Lower lobe of right lung (tissue), 2 donors: ENCODE measurements around the gene SAMD15. TPM values are rescaled to one million over a fixed set of nuclear protein-coding genes. Genes with fewer than 3 reads are reported as not detected.
"Not testable (repeated sequence)": the region's sequence is repeated elsewhere in the genome, so short reads cannot be mapped to it uniquely, and the experiment has no call there.

ENCODE experiments used
- ATAC-seq, 2 donors: fragments of 200-7000 bp; cut with Tn5 transposase; one replicate each; pipeline ENCODE4 v1.9.1; 2020 to 2022; ENCODE audit warnings: mild to moderate bottlenecking in 2 of 2, moderate library complexity in 2 of 2
- DNase-seq: peaks from one replicate; pipeline ENCODE4 v3.0.0-alpha.2; 2020
- H3K27ac ChIP-seq: fragments of 200-600 bp; one replicate; pipeline ENCODE4 v1.8.0; 2022
- H3K27me3 ChIP-seq: fragments of 200-600 bp; one replicate; pipeline ENCODE4 v1.8.0; 2022; ENCODE audit warnings: low read depth
- H3K36me3 ChIP-seq: fragments of 200-600 bp; one replicate; pipeline ENCODE4 v1.8.0; 2022; ENCODE audit warnings: mild to moderate bottlenecking
- H3K4me1 ChIP-seq: fragments of 200-600 bp; one replicate; pipeline ENCODE4 v1.8.0; 2022
- H3K4me3 ChIP-seq: fragments of 200-600 bp; one replicate; pipeline ENCODE4 v1.8.0; 2022; ENCODE audit warnings: mild to moderate bottlenecking
- H3K9me3 ChIP-seq: fragments of 200-600 bp; one replicate; pipeline ENCODE4 v1.8.0; 2022
- CTCF ChIP-seq: fragments of 200-600 bp; IDR thresholded peaks from one replicate; pipeline ENCODE4 v1.8.0; 2022; ENCODE audit warnings: antibody characterized with exemption, mild to moderate bottlenecking
- intact Hi-C: fragments of 100-400 bp; cut with DNase I; formaldehyde crosslinking; loops from one replicate; pipeline ENCODE4 v1.11.0; 2022
- long read RNA-seq: library from polyadenylated mRNA; unstranded; transcript quantifications from one replicate; pipeline ENCODE4 v2.0.0, GENCODE V29; 2021
- total RNA-seq: library from RNA; stranded (reverse); fragmentation: NEBNext Ultra II Directional; extraction: Animal tissue kit (Norgen Biotek cat#: 25700); gene quantifications from one replicate; pipeline ENCODE4 v1.2.1, GENCODE V29; 2021
- donor health status: DM: no; HTN: yes; CAD: no; lungs with severe emphysema.

The SAMD15 gene
- 2.8 TPM for total RNA-seq
- long read RNA-seq, partial matches to known transcripts = 0 of 4 reads
- long read RNA-seq, other reads (novel, unspliced or antisense) = 2 of 4 reads

- peak; percentile 48 for TF ChIP-seq CTCF
- peaks cover 16% of the 10 kb centered on the region for H3K4me1 ChIP-seq
- H3K4me3 ChIP-seq = peak within 1 kb of the TSS; percentile 94
- H3K27ac ChIP-seq = peak within 1 kb of the TSS; percentile 88
- intact Hi-C loops = no loop called here
- ATAC-seq = peak; percentile 98 to 99
- peak; percentile 92 for DNase-seq
- no peaks in the 10 kb centered on the region for H3K9me3 ChIP-seq
- no peaks in the 10 kb centered on the region for H3K36me3 ChIP-seq
- H3K27me3 ChIP-seq = no peaks in the 10 kb centered on the region
Observed at GRCh38 chr14:77376771-77377501, at the start of gene SAMD15, which contains the start of gene TMED8. SAMD15 (plus strand) TSS chr14:77377379; CDS start chr14:77377419, 40 bp downstream. TMED8 (minus strand) TSS chr14:77377094; CDS start chr14:77377053, 41 bp downstream.

- no peak for DNase-seq
- Histone ChIP-seq H3K27me3 (no peaks in the 10 kb centered on the region), H3K4me3 (no peak overlapping the region), H3K9me3 (no peaks in the 10 kb centered on the region), H3K27ac (no peak overlapping the region), H3K4me1 (no peaks in the 10 kb centered on the region), H3K36me3 (no peaks in the 10 kb centered on the region)
- no peak for ATAC-seq
- intact Hi-C loops = no loop called here
- no peak for TF ChIP-seq CTCF
Observed at GRCh38 chr14:77329872-77330271, 47.3 kb upstream of the SAMD15 start.

GRCh38 chr14:77335576-77335975, 41.6 kb upstream of the SAMD15 start:
- Histone ChIP-seq H3K27me3 (no peaks in the 10 kb centered on the region), H3K27ac (no peak overlapping the region), H3K4me3 (no peak overlapping the region), H3K36me3 (peaks cover 12% of the 10 kb centered on the region), H3K9me3 (no peaks in the 10 kb centered on the region), H3K4me1 (no peaks in the 10 kb centered on the region)
- no peak for TF ChIP-seq CTCF
- ATAC-seq (no peak), DNase-seq (no peak)
- intact Hi-C loops = no loop called here

- H3K4me3 ChIP-seq, H3K9me3 ChIP-seq, H3K27me3 ChIP-seq, H3K27ac ChIP-seq, H3K4me1 ChIP-seq, DNase-seq, ATAC-seq, intact Hi-C loops: not testable (repeated sequence)
- peaks cover 28% of the 10 kb centered on the region for H3K36me3 ChIP-seq
Observed at GRCh38 chr14:77337255-77337654, 39.9 kb upstream of the SAMD15 start.

GRCh38 chr14:77337880-77338279, 39.3 kb upstream of the SAMD15 start:
- H3K36me3 ChIP-seq = peaks cover 35% of the 10 kb centered on the region
- DNase-seq = no peak
- H3K4me1 ChIP-seq = no peaks in the 10 kb centered on the region
- no peaks in the 10 kb centered on the region for H3K27me3 ChIP-seq
- H3K9me3 ChIP-seq = no peaks in the 10 kb centered on the region
- H3K4me3 ChIP-seq = no peak overlapping the region
- no peak for TF ChIP-seq CTCF
- no peak overlapping the region for H3K27ac ChIP-seq
- ATAC-seq = no peak
- intact Hi-C loops = no loop called here

GRCh38 chr14:77338302-77338701, 38.9 kb upstream of the SAMD15 start:
- no peak for DNase-seq
- Histone ChIP-seq H3K4me3 (no peak overlapping the region), H3K4me1 (no peaks in the 10 kb centered on the region), H3K9me3 (no peaks in the 10 kb centered on the region), H3K27ac (no peak overlapping the region), H3K27me3 (no peaks in the 10 kb centered on the region), H3K36me3 (peaks cover 39% of the 10 kb centered on the region)
- intact Hi-C loops = no loop called here
- no peak for ATAC-seq
- no peak for TF ChIP-seq CTCF
